ENCODE data around the gene SLC7A6.

SLC7A6 gene

DNA sequence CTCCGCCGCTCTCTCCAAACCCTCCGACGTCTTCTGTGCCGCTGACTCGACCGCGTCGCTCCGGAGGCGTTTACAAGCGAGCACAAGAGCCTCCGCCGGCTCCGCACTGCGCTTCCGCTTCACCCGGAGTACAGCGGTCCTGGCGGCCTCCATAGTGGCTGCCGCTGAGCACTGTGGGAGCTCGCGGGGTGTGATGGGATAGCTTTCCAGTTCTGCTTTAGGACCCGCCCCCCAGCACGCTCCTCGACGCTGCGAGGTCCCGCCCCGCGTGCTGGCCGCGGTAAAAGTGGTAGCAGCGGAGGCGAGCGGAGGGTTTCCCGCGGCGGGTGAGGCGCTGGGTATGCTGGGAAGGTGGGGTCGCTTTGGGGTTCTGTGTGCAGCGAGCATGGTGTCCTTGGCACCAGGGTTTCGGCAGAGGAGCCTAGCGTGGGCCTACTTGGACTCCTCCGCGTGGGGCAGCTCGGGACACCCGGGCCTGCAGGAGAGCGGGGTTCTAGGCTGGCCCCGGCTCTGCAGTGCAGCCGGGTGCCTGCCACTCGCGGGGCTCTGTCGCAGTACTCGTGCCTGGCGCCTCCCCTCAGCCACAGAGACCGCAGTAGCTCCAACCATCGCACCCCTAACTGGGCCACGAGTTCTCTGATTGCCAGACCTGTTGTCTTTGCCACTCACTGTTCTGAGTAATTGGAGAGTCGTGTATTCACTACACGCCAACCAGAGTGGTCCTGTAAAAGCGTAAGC, 46.6 kb downstream of the SLC7A6 start, which contains the start of the genes PRMT7 and SLC7A6OS:
TSS of gene PRMT7 (plus strand) at position 246 of the 738 bp plus-strand sequence. CDS start 4,961 bp downstream, outside the sequence.
TSS of gene SLC7A6OS (minus strand) at position 173 of the 738 bp plus-strand sequence. CDS start at position 153, 20 bp downstream.
- DNase-seq = peak; percentile 95

GRCh38 chr16:68313116-68313515, 48.8 kb downstream of the SLC7A6 start:
- DNase-seq = no peak

DNA sequence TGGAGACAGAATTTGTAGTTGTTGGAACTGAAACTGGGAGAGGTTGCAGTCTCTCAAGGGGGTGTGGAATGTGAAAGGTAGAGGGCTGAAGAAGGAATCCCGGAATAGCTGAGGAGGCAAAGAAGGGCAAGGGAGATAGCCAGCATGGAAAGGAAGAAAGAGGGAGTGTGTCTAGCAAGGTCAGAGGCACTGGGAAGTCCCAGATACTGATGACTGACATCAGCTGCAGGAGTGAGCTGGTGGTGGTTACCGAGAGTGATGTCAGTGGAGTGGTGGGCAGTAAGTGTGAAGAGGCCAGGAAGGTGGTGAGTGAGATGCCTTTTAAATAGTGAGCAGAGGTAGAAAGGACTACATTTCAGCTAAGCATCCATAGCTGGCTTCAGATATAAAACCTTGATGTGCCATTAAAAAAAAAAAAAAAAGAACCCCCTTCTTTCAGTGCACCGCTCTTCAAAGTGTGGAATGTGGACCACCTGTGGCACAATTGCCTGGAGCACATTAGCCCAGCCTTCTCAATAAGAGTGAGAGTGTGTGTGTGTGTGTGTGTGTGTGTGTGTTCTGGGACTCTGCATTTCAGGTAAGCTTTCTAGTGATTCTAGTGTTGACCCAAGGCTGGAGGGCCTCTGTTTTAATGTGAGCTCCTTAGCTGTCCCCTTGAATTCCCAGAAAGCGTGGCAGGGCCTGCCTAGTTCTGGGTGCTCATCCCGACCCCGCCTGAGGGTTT, 55.0 kb downstream of the SLC7A6 start:
- DNase-seq = peak; percentile 55

DNA sequence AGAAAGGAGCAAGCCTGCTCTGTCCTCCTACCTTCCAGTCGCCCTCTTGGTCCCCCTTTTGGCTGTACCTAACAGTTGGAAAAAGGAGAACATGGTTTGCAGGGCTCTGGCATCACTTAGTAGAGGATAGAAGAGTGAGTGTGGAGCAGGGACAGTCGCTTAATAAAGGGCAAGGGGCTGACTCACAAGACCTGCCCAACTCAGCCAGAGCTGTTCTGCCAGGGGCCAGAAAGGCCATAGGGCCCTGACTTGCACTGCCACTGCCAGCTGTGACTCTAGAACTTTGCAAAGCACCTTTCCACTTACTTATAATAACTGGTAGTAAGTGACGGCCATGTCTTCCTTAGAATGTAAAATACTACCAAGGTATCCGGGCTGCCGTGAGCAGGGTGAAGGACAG, 60.0 kb downstream of the SLC7A6 start:
- DNase-seq = no peak

DNA sequence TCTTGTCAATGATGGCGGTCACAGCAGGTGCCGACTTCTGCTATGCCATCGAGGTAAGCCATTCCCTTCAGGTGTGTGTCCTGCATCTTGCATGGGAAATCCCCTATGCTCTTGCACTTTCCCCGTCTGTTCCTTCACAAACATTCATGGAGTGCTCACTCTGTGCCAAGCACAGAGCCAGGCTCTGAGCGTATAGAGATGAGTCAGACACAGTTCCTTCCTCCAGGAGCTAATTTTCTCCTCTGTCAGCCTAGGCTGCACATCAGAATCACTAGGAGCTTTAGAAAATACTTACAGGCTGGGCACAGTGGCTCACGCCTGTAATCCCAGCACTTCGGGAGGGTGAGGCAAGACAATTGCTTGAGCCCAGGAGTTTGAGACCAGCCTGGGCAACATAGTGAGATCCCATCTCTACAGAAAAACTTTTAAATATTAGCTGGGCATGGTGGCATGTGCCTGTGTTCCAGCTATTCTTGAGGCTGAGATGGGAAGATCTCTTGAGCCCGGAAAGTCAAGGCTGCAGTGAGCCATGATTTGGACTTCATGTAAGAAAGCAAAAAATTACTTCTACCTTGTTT, 60.5 kb downstream of the SLC7A6 start:
- DNase-seq = no peak

DNA sequence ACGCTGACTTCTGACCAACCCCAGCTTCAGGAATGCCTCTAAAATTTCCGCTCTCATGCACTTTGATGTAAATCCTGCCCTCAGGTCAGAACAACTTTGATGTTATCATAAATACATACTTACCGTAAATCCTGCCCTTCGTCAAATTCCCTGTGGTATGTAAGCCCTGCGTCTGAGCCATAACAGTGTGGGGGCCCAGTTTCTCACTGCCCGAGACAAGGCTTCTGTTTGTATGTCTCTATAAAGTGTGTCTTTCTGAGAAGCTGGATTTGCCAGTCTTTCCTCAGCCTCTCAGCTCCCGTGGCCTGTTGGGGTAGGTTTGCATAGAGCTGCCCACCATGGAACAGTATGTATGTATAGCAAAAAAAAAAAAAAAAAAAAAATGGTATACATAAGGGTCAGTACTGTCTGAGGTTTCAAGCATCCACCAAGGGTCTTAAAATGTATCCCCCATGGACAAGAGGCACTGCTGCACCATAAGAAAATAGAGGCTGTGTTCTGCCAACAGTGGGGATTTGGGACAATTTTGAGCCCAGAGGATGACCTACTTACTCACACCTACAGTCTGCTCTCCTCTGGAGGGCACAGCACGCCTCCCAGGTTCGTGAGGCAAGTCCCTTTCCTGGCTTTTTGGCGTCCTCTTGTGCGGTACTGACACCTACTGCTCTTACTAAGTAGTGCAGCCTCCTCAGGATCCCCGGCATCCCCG, 64.0 kb downstream of the SLC7A6 start:
- DNase-seq = peak; percentile 84

DNA sequence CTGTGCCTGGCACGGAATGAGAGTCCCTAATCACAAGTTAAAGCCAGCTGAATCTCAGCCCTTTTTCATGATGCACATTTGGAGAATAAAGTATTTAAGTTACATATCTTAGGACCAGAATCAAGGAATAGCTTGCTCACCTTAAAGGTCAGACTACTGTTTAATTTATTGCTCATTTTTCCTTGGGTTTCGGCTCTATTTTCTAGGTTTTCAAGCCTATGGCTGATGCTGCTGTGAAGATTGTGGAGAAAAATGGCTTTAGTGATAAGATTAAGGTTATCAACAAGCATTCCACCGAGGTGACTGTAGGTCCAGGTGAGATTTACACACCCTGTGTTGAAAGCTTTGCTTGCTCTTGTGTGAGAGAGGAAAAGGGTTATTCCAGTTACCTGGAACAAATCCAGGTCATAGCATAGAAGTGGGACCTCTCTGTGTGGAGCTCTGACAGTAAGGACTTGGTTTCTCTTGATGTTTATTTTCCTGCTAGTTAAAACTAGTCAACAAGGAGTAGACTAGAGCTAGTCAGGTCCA, 64.6 kb downstream of the SLC7A6 start:
- DNase-seq = no peak

DNA sequence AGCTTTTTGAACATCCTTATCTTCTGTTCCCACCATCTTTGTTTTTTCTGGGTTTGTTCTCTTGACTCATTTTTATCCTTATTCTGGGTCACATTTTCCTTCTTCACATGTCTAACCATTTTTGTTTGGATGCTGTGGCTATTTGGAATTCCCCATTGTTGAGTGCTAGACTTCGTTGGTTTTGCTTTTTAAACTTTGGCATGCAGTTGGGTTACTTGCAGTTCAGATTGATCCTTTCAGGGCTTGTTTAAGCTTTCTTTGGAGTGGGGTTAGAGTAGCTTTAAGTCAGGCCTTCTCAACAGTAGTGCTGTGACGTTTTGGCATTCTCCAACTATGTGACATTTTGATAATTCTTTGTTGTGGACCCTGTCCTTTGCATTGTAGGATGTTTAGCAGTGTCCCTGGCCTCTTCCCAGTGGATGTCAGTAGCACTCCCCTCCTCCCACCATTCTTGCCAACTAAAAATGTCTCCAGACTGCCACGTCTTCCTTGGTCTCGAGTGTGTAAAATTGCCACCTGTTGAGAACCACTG, 67.6 kb downstream of the SLC7A6 start:
- no peak for DNase-seq

DNA sequence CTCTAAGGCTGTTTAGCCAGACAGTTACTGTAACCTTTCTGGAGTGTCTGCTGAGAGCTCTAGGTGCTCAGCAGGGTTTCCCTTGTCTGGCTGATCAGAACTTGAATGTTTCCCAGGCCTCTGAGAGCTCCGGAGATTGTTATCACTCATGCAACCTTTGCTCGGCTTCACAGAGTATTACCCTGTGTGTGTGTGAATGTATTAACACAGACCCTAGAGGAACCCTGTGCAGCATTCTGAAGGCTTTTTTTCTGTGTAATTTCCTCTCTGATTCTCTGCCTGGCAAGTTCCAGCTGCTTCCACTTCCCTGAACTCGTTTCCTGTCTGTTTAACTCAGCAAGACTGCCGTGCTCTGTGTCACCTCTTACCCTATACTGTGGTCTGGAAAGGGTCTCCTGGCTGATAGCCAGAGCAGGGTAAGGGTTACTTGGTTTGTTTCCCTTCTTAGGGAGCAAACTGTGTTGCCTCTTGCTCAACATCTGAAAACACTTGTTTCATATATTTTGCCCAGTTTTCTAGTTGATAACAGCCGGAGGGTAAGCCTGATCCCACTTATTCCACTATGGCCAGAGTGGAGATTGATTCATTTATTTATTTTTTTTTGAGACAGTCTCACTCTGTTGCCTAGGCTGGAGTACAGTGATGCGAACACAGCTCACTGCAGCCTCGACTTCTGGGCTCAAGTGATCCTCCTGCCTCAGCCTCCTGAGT, 68.2 kb downstream of the SLC7A6 start:
- peak; percentile 8 for DNase-seq

- DNase-seq = no peak
Observed at GRCh38 chr16:68335175-68335574, 70.8 kb downstream of the SLC7A6 start.

- no peak for DNase-seq
Observed at GRCh38 chr16:68338326-68339119, 74.2 kb downstream of the SLC7A6 start.

DNA sequence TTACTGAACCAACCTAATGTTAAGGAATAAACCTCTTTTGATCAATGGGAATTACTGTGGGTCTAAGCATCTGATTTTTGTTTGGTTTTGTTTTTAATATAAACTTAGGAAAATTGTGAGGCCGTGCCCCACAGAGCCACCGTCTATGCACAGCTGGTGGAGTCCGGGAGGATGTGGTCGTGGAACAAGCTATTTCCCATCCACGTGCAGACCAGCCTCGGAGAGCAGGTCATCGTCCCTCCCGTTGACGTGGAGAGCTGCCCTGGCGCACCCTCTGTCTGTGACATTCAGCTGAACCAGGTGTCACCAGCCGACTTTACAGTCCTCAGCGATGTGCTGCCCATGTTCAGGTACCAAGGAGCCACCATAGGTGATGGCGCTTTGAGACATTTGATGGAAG, 74.9 kb downstream of the SLC7A6 start:
- no peak for DNase-seq

DNA sequence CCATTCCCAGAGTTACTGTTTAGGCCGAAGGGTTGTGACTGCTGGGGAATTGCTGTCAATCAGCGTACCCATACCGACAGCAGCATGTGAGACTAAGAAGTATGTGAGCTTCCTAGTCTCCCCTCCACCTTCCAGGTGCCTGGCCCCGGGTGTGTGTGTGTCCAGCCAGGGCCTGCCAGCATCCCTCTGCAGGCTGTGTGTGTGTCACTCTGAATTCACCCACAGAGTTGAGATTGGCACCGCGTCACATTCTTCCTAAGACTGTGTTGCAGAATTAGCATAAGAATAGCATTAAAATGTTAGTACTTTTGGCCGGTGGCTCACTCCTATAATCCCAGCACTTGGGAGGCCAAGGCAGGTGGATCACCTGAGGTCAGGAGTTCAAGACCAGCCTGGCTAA, 78.3 kb downstream of the SLC7A6 start:
- no peak for DNase-seq

DNA sequence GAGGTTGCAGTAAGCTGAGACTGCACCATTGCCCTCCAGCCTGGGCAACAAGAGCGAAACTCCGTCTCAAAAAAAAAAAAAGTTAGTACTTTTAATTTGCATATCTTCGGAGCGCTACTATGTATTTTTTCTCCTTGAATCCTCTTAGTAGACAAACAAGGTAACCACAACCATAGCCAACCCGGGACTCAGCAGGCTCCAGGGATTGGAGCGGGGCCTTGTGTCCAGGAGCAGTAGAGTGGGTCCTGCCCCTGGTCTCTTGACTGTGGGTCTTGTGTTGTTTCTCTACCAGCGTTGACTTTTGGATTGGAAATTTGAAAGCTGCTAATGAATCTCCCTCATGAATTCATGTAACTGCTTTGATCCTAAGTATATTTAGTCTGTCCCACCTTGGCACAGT, 78.8 kb downstream of the SLC7A6 start:
- DNase-seq = no peak

DNA sequence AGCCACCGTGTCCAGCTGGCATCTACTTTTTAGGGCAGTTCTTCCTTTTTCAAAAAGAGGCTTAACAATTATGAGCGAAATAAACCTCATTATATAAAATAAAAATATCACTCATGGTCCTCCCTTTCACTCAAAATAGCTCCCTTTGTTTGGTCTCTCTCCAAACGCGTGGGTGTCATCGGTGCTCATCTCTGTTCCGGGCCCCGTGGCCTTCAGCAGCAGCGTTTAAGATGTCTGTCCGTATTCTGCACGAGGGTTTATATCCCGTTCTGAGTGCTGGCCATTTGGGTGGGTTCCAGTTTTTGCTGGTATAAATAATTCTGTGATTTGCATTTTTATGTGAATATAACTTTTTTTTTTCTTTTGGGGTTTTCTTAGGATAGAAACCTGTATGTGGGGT, 79.9 kb downstream of the SLC7A6 start:
- no peak for DNase-seq

GRCh38 chr16:68345351-68345810, 81.1 kb downstream of the SLC7A6 start:
- no peak for DNase-seq

- no peak for DNase-seq
Observed at GRCh38 chr16:68345958-68346635, 81.8 kb downstream of the SLC7A6 start.

DNA sequence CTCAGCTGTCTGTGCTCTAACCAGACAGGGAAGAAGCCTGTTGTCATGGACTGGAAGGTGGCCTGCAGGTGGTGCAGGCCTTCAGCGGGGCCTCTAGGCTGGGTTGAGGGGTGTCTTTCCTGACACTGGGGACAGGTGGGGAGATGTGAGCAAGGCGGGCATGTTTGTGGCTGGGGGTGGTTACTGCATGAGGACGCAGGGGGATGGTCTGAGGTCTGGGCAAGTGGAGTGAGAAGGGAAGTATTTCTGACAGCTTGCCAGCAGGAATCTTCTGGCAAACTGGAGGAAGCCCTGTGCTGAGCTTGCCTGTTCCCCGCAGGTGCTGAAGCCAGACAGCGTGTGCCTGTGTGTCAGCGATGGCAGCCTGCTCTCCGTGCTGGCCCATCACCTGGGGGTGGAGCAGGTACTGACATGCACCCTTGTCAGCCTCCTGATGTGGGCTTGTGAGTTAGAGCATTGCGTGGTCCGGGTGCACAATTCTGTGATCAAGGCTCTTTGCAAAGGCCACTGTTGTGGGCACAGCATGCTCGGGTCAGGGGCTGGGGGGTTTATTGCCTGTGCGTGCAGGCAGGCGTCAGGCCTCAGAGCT, 82.7 kb downstream of the SLC7A6 start:
- DNase-seq = no peak

DNA sequence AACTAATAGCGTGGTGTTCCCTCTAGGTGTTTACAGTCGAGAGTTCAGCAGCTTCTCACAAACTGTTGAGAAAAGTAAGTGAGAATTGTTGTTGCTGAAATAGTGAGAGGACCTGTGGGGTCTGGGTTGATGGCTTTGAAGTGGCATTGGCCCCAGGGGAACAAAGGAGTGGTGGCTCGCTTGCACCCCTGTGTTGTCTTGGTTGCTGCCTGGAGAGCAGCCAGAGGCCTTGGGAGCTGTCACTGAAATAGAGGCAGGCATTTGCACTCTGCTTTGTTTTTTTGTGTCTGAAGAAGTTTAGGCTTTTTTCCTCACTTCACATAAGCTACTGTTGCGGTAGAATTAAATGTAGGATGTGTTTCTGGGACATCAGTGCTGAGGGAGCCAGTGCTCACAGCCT, 83.3 kb downstream of the SLC7A6 start:
- DNase-seq = no peak

Measured in activated CD4-positive, alpha-beta T cell treated with anti-CD3 and anti-CD28 coated beads, Interleukin-2, Interleukin-6, amounts not matched to agents 100 ng/mL and 50 ng/mL, durations not matched to agents 16 hours and 8 hours (primary cell).